H9 (cell line): ENCODE measurements around the gene GBGT1. TPM values are rescaled to one million over a fixed set of nuclear protein-coding genes. Genes with fewer than 3 reads are reported as not detected.

Source experiments
- DNase-seq: peaks from one replicate; pipeline ENCODE4 v3.0.0-alpha.2; 2017
- H2AFZ ChIP-seq: one replicate; pipeline ENCODE4 v1.6.1; 2013; ENCODE audit warnings: mild to moderate bottlenecking, low read length, control low read depth, moderate library complexity
- H2AK5ac ChIP-seq: 2 replicates; pipeline ENCODE4 v1.6.1; 2013; ENCODE audit warnings: low read length, control low read depth, mixed read lengths; ENCODE audit not compliant: insufficient read length
- H2BK120ac ChIP-seq: one replicate; pipeline ENCODE4 v1.6.1; 2013; ENCODE audit warnings: low read depth, mild to moderate bottlenecking, low read length, control low read depth, inconsistent platforms; ENCODE audit not compliant: poor library complexity, severe bottlenecking
- H2BK12ac ChIP-seq: 2 replicates; pipeline ENCODE4 v1.6.1; 2013; ENCODE audit warnings: low read length, control low read depth, mixed read lengths, low read depth; ENCODE audit not compliant: insufficient read length
- H2BK15ac ChIP-seq: 2 replicates; pipeline ENCODE4 v1.6.1; 2013; ENCODE audit warnings: low read depth, low read length, control low read depth
- H2BK20ac ChIP-seq: one replicate; pipeline ENCODE4 v1.6.1; 2013; ENCODE audit warnings: low read depth, mild to moderate bottlenecking, low read length, control low read depth, inconsistent platforms; ENCODE audit not compliant: poor library complexity, severe bottlenecking
- H2BK5ac ChIP-seq: 2 replicates; pipeline ENCODE4 v1.6.1; 2013; ENCODE audit warnings: low read length, control low read depth, mixed read lengths; ENCODE audit not compliant: insufficient read length
- H3K14ac ChIP-seq: 2 replicates; pipeline ENCODE4 v1.6.1; 2013; ENCODE audit warnings: low read length, control low read depth; ENCODE audit not compliant: insufficient read depth
- H3K18ac ChIP-seq: 2 replicates; pipeline ENCODE4 v1.6.1; 2013; ENCODE audit warnings: low read depth, mild to moderate bottlenecking, mixed read lengths, low read length, control low read depth; ENCODE audit not compliant: insufficient read length
- H3K23ac ChIP-seq: 2 replicates; pipeline ENCODE4 v1.6.1; 2013; ENCODE audit warnings: low read length, control low read depth, mixed read lengths, low read depth; ENCODE audit not compliant: insufficient read length
- H3K23me2 ChIP-seq: 2 replicates; pipeline ENCODE4 v1.6.1; 2013; ENCODE audit warnings: low read depth, mild to moderate bottlenecking, mixed read lengths, low read length, control low read depth; ENCODE audit not compliant: insufficient read length, poor library complexity, severe bottlenecking
- H3K27ac ChIP-seq: 2 replicates; pipeline ENCODE4 v1.5.1; 2013; ENCODE audit warnings: low read length, control low read depth, mixed read lengths, low read depth; ENCODE audit not compliant: insufficient read length
- H3K27me3 ChIP-seq: 2 replicates; pipeline ENCODE4 v1.6.1; 2013; ENCODE audit warnings: low read length, control low read depth, inconsistent platforms; ENCODE audit not compliant: insufficient read depth
- H3K4ac ChIP-seq: 2 replicates; pipeline ENCODE4 v1.6.1; 2013; ENCODE audit warnings: low read depth, mild to moderate bottlenecking, control low read depth, inconsistent platforms, low read length, moderate library complexity
- H3K4me1 ChIP-seq: 2 replicates; pipeline ENCODE4 v1.6.1; 2013; ENCODE audit warnings: low read length, control low read depth, inconsistent platforms; ENCODE audit not compliant: insufficient read depth
- H3K4me2 ChIP-seq: 2 replicates; pipeline ENCODE4 v1.6.1; 2013; ENCODE audit warnings: low read length, control low read depth, mixed read lengths; ENCODE audit not compliant: insufficient read length, insufficient read depth
- H3K56ac ChIP-seq: 2 replicates; pipeline ENCODE4 v1.6.1; 2013; ENCODE audit warnings: low read depth, mild to moderate bottlenecking, mixed read lengths, low read length, control low read depth; ENCODE audit not compliant: insufficient read length
- H3K79me1 ChIP-seq: 2 replicates; pipeline ENCODE4 v1.6.1; 2013; ENCODE audit warnings: low read depth, mild to moderate bottlenecking, moderate library complexity, low read length, control low read depth, inconsistent platforms; ENCODE audit not compliant: insufficient read depth, poor library complexity, severe bottlenecking
- H3K79me2 ChIP-seq: 2 replicates; pipeline ENCODE4 v1.6.1; 2013; ENCODE audit warnings: low read length, control low read depth, inconsistent platforms; ENCODE audit not compliant: insufficient read depth
- H3K9ac ChIP-seq: 2 replicates; pipeline ENCODE4 v1.6.1; 2013; ENCODE audit warnings: low read length, control low read depth, mixed read lengths; ENCODE audit not compliant: insufficient read length; ENCODE audit errors: extremely low read depth
- H3K9me3 ChIP-seq: one replicate; pipeline ENCODE4 v1.6.1; 2013; ENCODE audit warnings: low read depth, low read length, inconsistent platforms; ENCODE audit not compliant: control insufficient read depth
- H3T11ph ChIP-seq: one replicate; pipeline ENCODE4 v1.6.1; 2013; ENCODE audit warnings: mild to moderate bottlenecking, low read length, control low read depth, inconsistent platforms
- H4K20me1 ChIP-seq: one replicate; pipeline ENCODE4 v1.6.1; 2013; ENCODE audit not compliant: control insufficient read depth, insufficient read length, insufficient read depth
- H4K5ac ChIP-seq: 2 replicates; pipeline ENCODE4 v1.6.1; 2013; ENCODE audit warnings: low read depth, mild to moderate bottlenecking, mixed read lengths, low read length, control low read depth; ENCODE audit not compliant: insufficient read length
- H4K8ac ChIP-seq: replicated peaks from 2 replicates; pipeline ENCODE4 v1.6.1; 2013; ENCODE audit warnings: low read length, control low read depth, mixed read lengths, low read depth; ENCODE audit not compliant: insufficient read length
- H4K91ac ChIP-seq: 2 replicates; pipeline ENCODE4 v1.6.1; 2013; ENCODE audit warnings: low read depth, mild to moderate bottlenecking, moderate library complexity, mixed read lengths, low read length, control low read depth; ENCODE audit not compliant: insufficient read length
- H3K27ac Mint-ChIP-seq, 3 experiments: 2 replicates in 2 of 3; 3 replicates in 1 of 3; pipeline ENCODE4 v1.8.0; 2020 to 2021; ENCODE audit warnings: mixed read lengths in 3 of 3, mild to moderate bottlenecking in 1 of 3, moderate library complexity in 1 of 3
- H3K27me3 Mint-ChIP-seq: 2 replicates; pipeline ENCODE4 v1.8.0; 2021; ENCODE audit warnings: low read depth, mild to moderate bottlenecking, moderate library complexity, mixed read lengths
- H3K36me3 Mint-ChIP-seq, 3 experiments: 2 replicates in 2 of 3; 3 replicates in 1 of 3; pipeline ENCODE4 v1.8.0; 2020 to 2021; ENCODE audit warnings: low read depth in 3 of 3, mixed read lengths in 3 of 3; ENCODE audit not compliant: insufficient read depth in 1 of 3
- H3K4me1 Mint-ChIP-seq, 2 experiments: 2 replicates each; pipeline ENCODE4 v1.8.0; 2020; ENCODE audit warnings: mixed read lengths in 2 of 2
- H3K4me3 Mint-ChIP-seq, 2 experiments: 2 replicates in 1 of 2; 3 replicates in 1 of 2; pipeline ENCODE4 v1.8.0; 2020 to 2021; ENCODE audit warnings: mild to moderate bottlenecking in 2 of 2, mixed read lengths in 2 of 2, moderate library complexity in 1 of 2
- H3K9me3 Mint-ChIP-seq, 2 experiments: 2 replicates in 1 of 2; 3 replicates in 1 of 2; pipeline ENCODE4 v1.8.0; 2020; ENCODE audit warnings: mild to moderate bottlenecking in 2 of 2, mixed read lengths in 2 of 2, moderate library complexity in 1 of 2
- CTCF ChIP-seq: fragments of 200-600 bp; sonication (generic); conservative IDR thresholded peaks from 3 replicates; pipeline ENCODE4 v1.8.0; 2021; ENCODE audit warnings: antibody characterized with exemption, mild to moderate bottlenecking
- WGBS: extraction: QIAGEN DNeasy Blood & Tissue Kit; methylation state at CpG from one replicate; pipeline ENCODE4 v1.1.7; 2013; ENCODE audit warnings: missing lambda C conversion rate, low lambda C conversion rate, mixed read lengths; ENCODE audit not compliant: insufficient read length; ENCODE audit errors: extremely low coverage; 5-methylcytosine and 5-hydroxymethylcytosine counted together
- total RNA-seq: library from RNA; stranded (reverse); gene quantifications from 2 replicates; pipeline ENCODE4 v1.2.1, GENCODE V29; 2021

GBGT1 gene
- total RNA-seq, 1 experiment from 2014 or later = 9.3 TPM

- no peak overlapping the region for H3K4ac ChIP-seq
- H3K9me3 ChIP-seq = no peaks in the 10 kb centered on the region
- H3K36me3 Mint-ChIP-seq = peaks cover 0 to 6% (median 4%) of the 10 kb centered on the region in 3 experiments; a peak in 4 of 7 replicates
- H2AFZ ChIP-seq = no peak overlapping the region
- no peak for TF ChIP-seq CTCF
- H2AK5ac ChIP-seq = no peak overlapping the region
- H3K4me2 ChIP-seq = peak overlapping the region; percentile 30
- no peak for DNase-seq
- H3K9me3 Mint-ChIP-seq = no peaks in the 10 kb centered on the region
- peaks cover 5% of the 10 kb centered on the region; the same call in 1 of the 2 replicates for H3K4me1 ChIP-seq
- no peak overlapping the region for H3K23ac ChIP-seq
- H4K91ac ChIP-seq = no peak overlapping the region
- WGBS = no CpG with 5 or more reads among the region's 13 CpGs
- no peak overlapping the region for H2BK120ac ChIP-seq
- H3K27me3 ChIP-seq = no peaks in the 10 kb centered on the region
- H3K4me1 Mint-ChIP-seq = peaks cover 23 to 28% of the 10 kb centered on the region in 2 experiments
- no peak overlapping the region for H2BK12ac ChIP-seq
- peak overlapping the region in 1 of 2 experiments; percentile 76; a peak in 2 of 5 replicates for H3K4me3 Mint-ChIP-seq
- no peak overlapping the region for H3K27ac Mint-ChIP-seq
- no peak overlapping the region for H2BK15ac ChIP-seq
- no peak overlapping the region for H3K9ac ChIP-seq
- no peak overlapping the region for H4K8ac ChIP-seq
- H2BK20ac ChIP-seq = no peak overlapping the region
- H3K27ac ChIP-seq = no peak overlapping the region
- no peaks in the 10 kb centered on the region for H3K79me1 ChIP-seq
- H3K56ac ChIP-seq = no peak overlapping the region
- peaks cover 13% of the 10 kb centered on the region for H3K23me2 ChIP-seq
- H3T11ph ChIP-seq = no peak overlapping the region
- no peak overlapping the region for H2BK5ac ChIP-seq
- H4K5ac ChIP-seq = no peak overlapping the region
- H3K18ac ChIP-seq = no peak overlapping the region
- no peak overlapping the region for H3K14ac ChIP-seq
- peaks cover 2% of the 10 kb centered on the region for H4K20me1 ChIP-seq
- peaks cover 10% of the 10 kb centered on the region for H3K27me3 Mint-ChIP-seq
- no peaks in the 10 kb centered on the region for H3K79me2 ChIP-seq
Measured at GRCh38 chr9:133143639-133144141, 20.0 kb downstream of the GBGT1 start.
